MG63 (cell line): ENCODE results near the gene CXCR5. TPM values are rescaled to one million over a fixed set of nuclear protein-coding genes. Genes with fewer than 3 reads are reported as not detected.
A peak's percentile ranks its signal among the peaks of the same experiment; 100 is the strongest.

Source experiments
- DNase-seq: peaks from one replicate; pipeline ENCODE4 v3.0.0-alpha.2; 2020
- H3K27me3 ChIP-seq: fragments of 250-450 bp; sonication (Bioruptor Pico); 2 replicates; pipeline ENCODE4 v1.5.1; 2020; ENCODE audit warnings: mild to moderate bottlenecking, moderate library complexity
- H3K36me3 ChIP-seq: fragments of 250-450 bp; sonication (Bioruptor Pico); 2 replicates; pipeline ENCODE4 v1.5.1; 2020; ENCODE audit warnings: mild to moderate bottlenecking, moderate library complexity
- H3K4me3 ChIP-seq: fragments of 250-450 bp; sonication (Bioruptor Pico); 2 replicates; pipeline ENCODE4 v1.5.1; 2020; ENCODE audit warnings: mild to moderate bottlenecking, moderate library complexity
- H3K9me3 ChIP-seq: fragments of 250-450 bp; sonication (Bioruptor Pico); 2 replicates; pipeline ENCODE4 v1.5.1; 2020; ENCODE audit warnings: mild to moderate bottlenecking, moderate library complexity
- total RNA-seq: library from RNA; depleted of rRNA; stranded (reverse); fragments of >200 nt; shearing (Covaris generic); gene quantifications from 2 replicates; pipeline ENCODE4 v1.2.3, GENCODE V29; 2014; ENCODE audit warnings: low replicate concordance

Gene CXCR5
- total RNA-seq, 1 experiment from 2014 or later = not detected

- Histone ChIP-seq H3K36me3 (peaks cover 22% of the 10 kb centered on the region), H3K4me3 (no peak overlapping the region), H3K9me3 (no peaks in the 10 kb centered on the region), H3K27me3 (no peaks in the 10 kb centered on the region)
- DNase-seq = no peak
These were observed 31.7 kb downstream of the CXCR5 start for GRCh38 chr11:118915396-118915795.

- no peak for DNase-seq
- Histone ChIP-seq H3K4me3 (no peak overlapping the region), H3K27me3 (no peaks in the 10 kb centered on the region), H3K36me3 (peaks cover 25% of the 10 kb centered on the region), H3K9me3 (no peaks in the 10 kb centered on the region)
These were observed 32.5 kb downstream of the CXCR5 start for GRCh38 chr11:118915941-118916841.

- no peaks in the 10 kb centered on the region for H3K9me3 ChIP-seq
- no peak overlapping the region for H3K4me3 ChIP-seq
- H3K27me3 ChIP-seq = no peaks in the 10 kb centered on the region
- peak; percentile 35 for DNase-seq
- peaks cover 22% of the 10 kb centered on the region for H3K36me3 ChIP-seq
These were observed 33.2 kb downstream of the CXCR5 start for GRCh38 chr11:118916842-118917388.

DNA sequence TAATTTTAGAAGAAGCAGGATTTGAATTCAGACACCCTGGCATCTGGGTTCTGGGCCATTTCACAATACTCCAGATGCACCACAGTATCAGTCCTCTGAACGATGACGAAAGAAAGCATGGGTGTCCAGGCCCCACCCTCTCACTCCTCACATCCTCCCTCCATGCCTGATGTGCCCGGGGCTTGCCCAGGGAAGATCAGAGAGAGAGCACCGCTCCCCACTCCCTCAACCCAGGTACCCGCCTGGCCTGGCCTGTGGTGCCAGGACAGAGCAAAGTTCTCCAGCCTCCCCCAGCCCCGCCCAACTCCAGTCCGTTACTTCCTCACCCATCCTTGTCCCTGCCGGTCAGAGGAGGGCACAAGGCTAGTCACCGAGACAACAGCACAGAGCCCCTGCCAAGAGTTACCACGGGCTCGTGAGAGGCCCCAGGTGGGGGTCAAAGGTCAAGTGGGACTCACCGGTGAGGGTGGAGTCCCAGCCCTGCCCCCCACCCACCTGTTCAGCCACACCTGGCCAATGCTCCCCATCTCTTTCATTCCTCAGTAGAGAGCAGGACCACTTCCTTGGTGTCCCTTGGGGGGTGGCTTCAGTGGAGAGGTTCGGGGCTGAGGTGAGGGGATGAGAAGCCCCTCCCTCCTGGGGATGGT, 33.9 kb downstream of the CXCR5 start:
- Histone ChIP-seq H3K27me3 (no peaks in the 10 kb centered on the region), H3K9me3 (no peaks in the 10 kb centered on the region), H3K36me3 (peaks cover 17% of the 10 kb centered on the region), H3K4me3 (peak overlapping the region; percentile 2; the same call in 1 of the 2 replicates)
- peak; percentile 67 for DNase-seq

DNA sequence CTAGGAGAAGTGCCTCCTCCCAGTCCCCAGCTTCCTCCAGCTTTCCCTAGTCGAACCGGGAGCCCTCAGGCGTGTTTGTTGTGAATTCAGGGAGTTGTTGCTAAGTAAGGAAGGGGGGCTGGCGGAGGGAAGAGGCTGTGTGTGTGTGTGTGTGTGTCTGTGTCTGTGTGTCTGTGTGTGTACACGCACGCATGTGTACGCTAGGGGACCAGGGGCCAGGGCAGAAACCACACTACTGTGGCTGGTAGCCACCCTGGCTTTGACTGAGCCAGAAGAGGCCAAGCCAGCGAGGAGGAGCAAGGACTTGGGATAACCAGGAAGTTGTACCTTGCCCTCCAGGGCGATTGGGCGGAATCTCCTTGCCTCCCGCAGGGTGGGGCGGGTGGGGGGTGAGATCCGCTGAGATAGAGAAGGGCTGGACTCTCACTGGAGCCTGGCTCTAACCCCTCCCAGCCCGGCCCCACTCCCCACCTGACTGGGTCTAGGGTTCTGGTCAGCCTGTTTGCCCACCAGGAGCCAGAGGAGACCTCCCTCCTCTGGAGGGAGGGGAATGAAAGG, 34.5 kb downstream of the CXCR5 start:
- H3K9me3 ChIP-seq = no peaks in the 10 kb centered on the region
- peak; percentile 96 for DNase-seq
- H3K4me3 ChIP-seq = peak overlapping the region; percentile 27
- no peaks in the 10 kb centered on the region for H3K27me3 ChIP-seq
- peaks cover 22% of the 10 kb centered on the region for H3K36me3 ChIP-seq

- H3K27me3 ChIP-seq = no peaks in the 10 kb centered on the region
- no peak for DNase-seq
- peak overlapping the region; percentile 27 for H3K4me3 ChIP-seq
- no peaks in the 10 kb centered on the region for H3K9me3 ChIP-seq
- H3K36me3 ChIP-seq = peaks cover 27% of the 10 kb centered on the region
These were observed 35.1 kb downstream of the CXCR5 start for GRCh38 chr11:118918686-118919280.

- Histone ChIP-seq H3K36me3 (peaks cover 19% of the 10 kb centered on the region), H3K4me3 (peak overlapping the region; percentile 81), H3K9me3 (no peaks in the 10 kb centered on the region), H3K27me3 (no peaks in the 10 kb centered on the region)
- no peak for DNase-seq
These were observed 37.6 kb downstream of the CXCR5 start for GRCh38 chr11:118921121-118921928.

DNA sequence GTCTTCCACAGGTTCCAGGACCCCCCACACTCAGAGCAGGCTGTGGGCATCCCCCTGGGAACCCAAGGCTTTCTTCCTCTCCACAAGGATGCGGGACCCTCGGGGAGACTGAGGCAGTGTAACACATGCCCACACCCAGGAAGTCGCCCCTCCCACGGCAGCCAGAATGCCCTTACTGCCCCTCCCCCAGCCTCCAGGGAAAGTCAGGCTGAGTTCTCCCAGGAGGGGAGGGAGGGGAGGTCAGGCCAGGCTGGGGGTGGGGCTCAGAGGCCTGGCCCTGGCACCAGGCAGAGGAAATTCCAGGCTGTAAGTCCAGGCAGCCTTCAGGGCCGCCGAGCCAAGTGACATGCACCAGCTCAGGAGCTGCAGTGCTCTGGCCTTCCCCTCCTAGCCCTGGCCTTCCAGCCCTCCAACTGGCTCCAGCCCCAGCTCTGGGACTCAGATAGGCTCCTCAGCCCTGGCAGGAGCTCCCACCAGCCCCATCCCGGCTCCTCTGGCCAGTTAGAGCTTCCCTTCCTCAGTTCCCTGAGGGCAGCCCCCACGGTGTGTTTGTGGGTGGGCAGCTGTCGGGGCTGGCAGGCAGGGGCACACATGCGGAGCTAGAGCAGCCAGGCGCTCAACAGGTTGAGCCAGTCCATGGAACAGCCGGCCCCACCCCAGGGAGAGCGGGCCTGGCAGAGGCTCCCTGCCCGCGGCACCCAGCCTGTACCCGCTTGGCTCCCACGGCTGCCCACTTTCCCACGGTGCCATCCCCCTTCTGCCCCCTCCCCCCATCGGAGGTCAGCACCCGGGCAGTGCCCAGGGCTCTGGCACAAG, 38.4 kb downstream of the CXCR5 start:
- Histone ChIP-seq H3K27me3 (no peaks in the 10 kb centered on the region), H3K36me3 (peaks cover 19% of the 10 kb centered on the region), H3K4me3 (peak overlapping the region; percentile 81), H3K9me3 (no peaks in the 10 kb centered on the region)
- peak; percentile 92 for DNase-seq

GRCh38 chr11:118922745-118923627, 39.3 kb downstream of the CXCR5 start:
- Histone ChIP-seq H3K36me3 (peaks cover 15% of the 10 kb centered on the region), H3K4me3 (peak overlapping the region; percentile 81), H3K27me3 (no peaks in the 10 kb centered on the region), H3K9me3 (no peaks in the 10 kb centered on the region)
- no peak for DNase-seq

GRCh38 chr11:118923721-118924587, 40.3 kb downstream of the CXCR5 start:
- H3K27me3 ChIP-seq = no peaks in the 10 kb centered on the region
- no peaks in the 10 kb centered on the region for H3K9me3 ChIP-seq
- H3K36me3 ChIP-seq = peaks cover 15% of the 10 kb centered on the region
- no peak for DNase-seq
- peak overlapping the region; percentile 81 for H3K4me3 ChIP-seq

DNA sequence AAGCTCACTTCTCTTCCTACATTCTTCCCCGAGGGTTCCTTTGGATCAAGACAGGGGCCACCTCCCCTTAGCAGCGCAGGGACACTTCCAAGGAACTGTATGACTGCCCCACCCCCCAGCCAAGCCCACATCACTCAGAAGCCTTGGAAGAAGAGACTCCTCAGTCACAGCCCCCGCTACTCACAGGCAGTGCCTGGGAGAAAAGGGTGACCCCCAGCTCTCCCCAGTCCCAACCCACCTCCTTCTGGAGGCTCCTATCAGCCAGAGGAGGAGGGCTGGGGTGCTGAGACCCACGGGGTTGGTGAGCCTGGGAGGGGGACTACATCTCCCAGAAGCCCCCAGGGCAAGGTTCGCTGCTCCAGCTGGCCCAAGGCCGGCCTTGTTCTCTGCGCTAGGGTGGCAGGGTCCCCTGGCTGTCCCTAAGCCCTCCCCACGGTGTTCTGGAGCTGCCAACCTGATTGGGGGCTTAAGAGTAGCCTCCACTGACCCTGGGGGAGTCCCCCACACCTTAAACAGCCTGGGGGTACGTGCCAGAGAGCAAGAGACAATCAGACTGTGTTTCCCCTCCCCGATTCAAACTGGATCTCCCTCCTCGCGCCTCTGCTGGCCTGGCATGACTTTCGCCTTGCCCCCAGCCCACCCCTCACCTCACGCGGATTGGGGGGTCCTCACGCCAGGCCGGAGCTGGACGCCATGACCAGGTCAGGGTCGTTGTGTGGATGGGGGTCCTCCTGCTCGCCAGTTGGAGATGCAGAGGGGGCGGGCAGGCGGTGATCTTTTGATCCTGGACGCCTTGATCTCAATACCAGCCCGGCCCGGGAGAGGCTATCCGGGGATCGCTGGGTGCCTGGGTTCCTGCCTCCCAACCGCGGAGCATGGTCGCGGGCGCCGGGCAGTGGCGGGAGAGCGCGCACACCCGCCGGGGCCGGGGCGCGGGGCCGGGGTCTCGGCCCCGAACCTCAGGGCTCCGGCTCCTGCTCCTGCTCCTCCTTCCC, 41.2 kb downstream of the CXCR5 start:
- no peaks in the 10 kb centered on the region for H3K9me3 ChIP-seq
- peak overlapping the region; percentile 81 for H3K4me3 ChIP-seq
- H3K27me3 ChIP-seq = no peaks in the 10 kb centered on the region
- peaks cover 15% of the 10 kb centered on the region for H3K36me3 ChIP-seq
- DNase-seq = peak; percentile 42

DNA sequence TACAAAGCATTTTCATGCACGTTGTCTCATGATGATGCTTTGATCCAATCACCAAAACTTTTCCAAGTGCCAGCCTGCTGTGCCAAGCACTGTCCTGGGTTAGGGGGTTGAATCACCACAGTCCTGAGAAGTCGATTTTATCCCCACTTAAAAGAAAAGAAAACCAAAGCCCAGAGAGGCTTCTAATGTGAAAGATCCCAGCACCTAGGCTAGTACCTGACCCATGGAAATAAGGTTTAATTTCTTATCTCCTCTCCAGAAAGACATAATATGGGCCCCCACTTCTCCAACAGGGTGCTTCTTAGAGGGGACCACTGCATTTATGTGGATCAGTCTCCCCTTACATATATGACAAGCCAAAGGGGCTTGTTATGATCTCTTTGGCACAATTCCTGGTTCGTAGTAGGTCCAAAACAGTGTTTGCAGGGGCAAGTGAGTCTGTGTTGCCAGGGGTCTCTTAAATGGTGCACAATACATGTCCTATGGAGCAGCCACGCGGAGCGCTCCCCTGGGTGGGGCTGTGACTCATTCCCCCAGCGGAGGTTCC, 43.9 kb downstream of the CXCR5 start:
- peak; percentile 44 for DNase-seq
- Histone ChIP-seq H3K27me3 (no peaks in the 10 kb centered on the region), H3K36me3 (peaks cover 11% of the 10 kb centered on the region), H3K4me3 (peak overlapping the region; percentile 50), H3K9me3 (no peaks in the 10 kb centered on the region)
